ENCODE measurements around the gene CFAP61. TPM values are rescaled to one million over a fixed set of nuclear protein-coding genes. Genes with fewer than 3 reads are reported as not detected.

CFAP61 gene
- total and polyA plus RNA-seq, 7 donors = 8.3 to 59.4 (median 24.5) TPM

- DNase-seq (no peak), ATAC-seq (no peak)
- Histone ChIP-seq H3K36me3 (ENCODE audit: insufficient read depth in 1 of 2, low read depth in 1 of 2) (no peaks in the 10 kb centered on the region), H3K4me1 (peaks cover 26% of the 10 kb centered on the region), H3K4me3 (no peak overlapping the region), H3K9me3 (peaks cover 4% of the 10 kb centered on the region), H3K27ac (no peak overlapping the region), H3K27me3 (ENCODE audit: insufficient read depth in 3 of 3, low read length in 2 of 3) (no peaks in the 10 kb centered on the region)
- no peak for TF ChIP-seq CTCF (IDR thresholded peaks at IDR 0.05)
- 70 to 88% (median 83%) methylated on average over 1 of the region's 1 CpG for WGBS, 3 donors
- intact Hi-C loops (cut with DNase I) = loop anchor here (5.0 to 10.0 kb wide), 3 partner anchors 44 to 98 kb away; no protein-coding TSS in a partner anchor
Observed at GRCh38 chr20:20136313-20136712, 84.0 kb downstream of the CFAP61 start.

GRCh38 chr20:20137851-20138250 is 85.5 kb downstream of the CFAP61 start:
- ATAC-seq (peak; percentile 66 to 80 (median 72)), DNase-seq (peak in 1 of 2 donors; percentile 59)
- H3K4me1 ChIP-seq = peaks cover 26% of the 10 kb centered on the region
- H3K36me3 ChIP-seq (ENCODE audit: insufficient read depth in 1 of 2, low read depth in 1 of 2) = peaks cover 0 to 3% of the 10 kb centered on the region in 2 donors
- H3K27ac ChIP-seq = peak overlapping the region; percentile 80
- TF ChIP-seq CTCF (IDR thresholded peaks at IDR 0.05) = no peak
- intact Hi-C loops (cut with DNase I) = loop anchor here (5.0 to 10.0 kb wide), 3 partner anchors 46 to 97 kb away; no protein-coding TSS in a partner anchor
- H3K9me3 ChIP-seq = no peaks in the 10 kb centered on the region
- H3K4me3 ChIP-seq = peak overlapping the region; percentile 20
- WGBS, 3 donors = 67 to 92% (median 67%) methylated on average over 5 of the region's 5 CpGs
- no peaks in the 10 kb centered on the region for H3K27me3 ChIP-seq (ENCODE audit: insufficient read depth in 3 of 3, low read length in 2 of 3)

GRCh38 chr20:20138301-20139064 is 86.2 kb downstream of the CFAP61 start:
- H3K4me1 ChIP-seq = peaks cover 26% of the 10 kb centered on the region
- no peaks in the 10 kb centered on the region for H3K27me3 ChIP-seq (ENCODE audit: insufficient read depth in 3 of 3, low read length in 2 of 3)
- DNase-seq (peak; percentile 24 to 76), ATAC-seq (peak; percentile 60 to 89 (median 84))
- 19 to 39% (median 28%) methylated on average over 4 of the region's 4 CpGs for WGBS, 3 donors
- H3K36me3 ChIP-seq (ENCODE audit: insufficient read depth in 1 of 2, low read depth in 1 of 2) = peaks cover 0 to 7% of the 10 kb centered on the region in 2 donors
- peak overlapping the region; percentile 80 for H3K27ac ChIP-seq
- no peaks in the 10 kb centered on the region for H3K9me3 ChIP-seq
- no peak for TF ChIP-seq CTCF (IDR thresholded peaks at IDR 0.05)
- intact Hi-C loops (cut with DNase I) = loop anchor here (5.0 to 10.0 kb wide), 3 partner anchors 46 to 96 kb away; no protein-coding TSS in a partner anchor
- H3K4me3 ChIP-seq = peak overlapping the region; percentile 24

- Histone ChIP-seq H3K4me1 (peaks cover 26% of the 10 kb centered on the region), H3K27ac (peak overlapping the region; percentile 80), H3K9me3 (no peaks in the 10 kb centered on the region), H3K27me3 (ENCODE audit: insufficient read depth in 3 of 3, low read length in 2 of 3) (no peaks in the 10 kb centered on the region), H3K4me3 (peak overlapping the region; percentile 24), H3K36me3 (ENCODE audit: insufficient read depth in 1 of 2, low read depth in 1 of 2) (peaks cover 0 to 7% of the 10 kb centered on the region in 2 donors)
- peak in 2 of 4 donors; percentile 49 to 50 for ATAC-seq
- 27 to 51% (median 27%) methylated on average over 5 of the region's 5 CpGs for WGBS, 3 donors
- no peak for TF ChIP-seq CTCF (IDR thresholded peaks at IDR 0.05)
- no peak for DNase-seq
- intact Hi-C loops (cut with DNase I) = loop anchor here (5.0 to 10.0 kb wide), 3 partner anchors 47 to 95 kb away; no protein-coding TSS in a partner anchor
Observed at GRCh38 chr20:20139403-20139802, 87.1 kb downstream of the CFAP61 start.

All from psoas muscle (tissue), 8 donors.